Common myeloid progenitor, CD34-positive (primary cell): ENCODE data around the gene UBL3.

ENCODE experiments used
- CTCF ChIA-PET: fragments of 350-600 bp; sonication (Branson Sonifier 250); formaldehyde crosslinking; loops from one replicate; lab custom pipeline; 2021; ENCODE audit warnings: antibody characterized with exemption; lab: Charles Lee
- POLR2A ChIA-PET: fragments of 350-600 bp; sonication (Branson Sonifier 250); formaldehyde crosslinking; loops from one replicate; lab custom pipeline; 2021; ENCODE audit warnings: antibody characterized with exemption; lab: Charles Lee
- DNase-seq, 3 donors: peaks; one replicate each; pipeline versions ENCODE4 v3.0.0 to v3.0.0-alpha.2; 2013
- H3K27ac ChIP-seq, 2 experiments: 1 replicate in 1 of 2; 2 replicates in 1 of 2; pipeline ENCODE4 v1.7.0; 2013; ENCODE audit warnings: inconsistent platforms in 2 of 2, low read length in 2 of 2, mild to moderate bottlenecking in 2 of 2, low read depth in 1 of 2, moderate library complexity in 1 of 2; ENCODE audit not compliant: severe bottlenecking in 2 of 2, insufficient read depth in 1 of 2, poor library complexity in 1 of 2
- H3K27me3 ChIP-seq, 5 experiments: replicated peaks in 2 of 5; 1 replicate in 3 of 5; 2 replicates in 2 of 5; pipeline versions ENCODE4 v1.6.1 to v1.7.0; 2013; ENCODE audit warnings: low read length in 4 of 5, mild to moderate bottlenecking in 2 of 5, moderate library complexity in 2 of 5, inconsistent platforms in 1 of 5; ENCODE audit not compliant: insufficient read depth in 5 of 5, control insufficient read depth in 4 of 5
- H3K36me3 ChIP-seq, 4 experiments: 1 replicate in 2 of 4; 2 replicates in 2 of 4; pipeline versions ENCODE4 v1.6.1 to v1.7.0; 2013; ENCODE audit warnings: low read length in 3 of 4, control low read depth in 1 of 4, mild to moderate bottlenecking in 1 of 4; ENCODE audit not compliant: control insufficient read depth in 4 of 4, insufficient read depth in 4 of 4
- H3K4me1 ChIP-seq, 4 experiments: 1 replicate in 3 of 4; 2 replicates in 1 of 4; pipeline versions ENCODE4 v1.6.1 to v1.7.1; 2013; ENCODE audit warnings: low read length in 3 of 4, mild to moderate bottlenecking in 3 of 4, control low read depth in 1 of 4, inconsistent platforms in 1 of 4, moderate library complexity in 1 of 4; ENCODE audit not compliant: control insufficient read depth in 4 of 4, insufficient read depth in 4 of 4; ENCODE audit errors: control extremely low read depth in 1 of 4
- H3K4me3 ChIP-seq, 7 experiments: 1 replicate in 4 of 7; 2 replicates in 3 of 7; pipeline versions ENCODE4 v1.5.1 to v1.7.0; 2013; ENCODE audit warnings: mild to moderate bottlenecking in 7 of 7, low read length in 6 of 7, moderate library complexity in 6 of 7, inconsistent platforms in 2 of 7, low read depth in 2 of 7, control low read depth in 1 of 7; ENCODE audit not compliant: insufficient read depth in 4 of 7, control insufficient read depth in 1 of 7; ENCODE audit errors: extremely low read depth in 1 of 7
- H3K9me3 ChIP-seq, 5 experiments: 1 replicate in 4 of 5; 2 replicates in 1 of 5; pipeline versions ENCODE4 v1.6.1 to v1.7.1; 2013; ENCODE audit warnings: low read length in 4 of 5, mild to moderate bottlenecking in 2 of 5, inconsistent platforms in 1 of 5, low read depth in 1 of 5, moderate library complexity in 1 of 5; ENCODE audit not compliant: control insufficient read depth in 4 of 5, insufficient read depth in 2 of 5; ENCODE audit errors: control extremely low read depth in 1 of 5
- WGBS: methylation state at CpG from one replicate; pipeline ENCODE4 v1.1.5; 2013; ENCODE audit not compliant: insufficient coverage; 5-methylcytosine and 5-hydroxymethylcytosine counted together

The UBL3 gene

GRCh38 chr13:29858231-29858630, 7.8 kb upstream of the UBL3 start:
- no peak overlapping the region for H3K4me3 ChIP-seq
- H3K36me3 ChIP-seq = no peaks in the 10 kb centered on the region
- H3K27me3 ChIP-seq = no peaks in the 10 kb centered on the region
- H3K4me1 ChIP-seq = peaks cover 0 to 3% (median 0%) of the 10 kb centered on the region in 4 experiments
- ChIA-PET POLR2A (no interaction called here), CTCF (interaction anchor here (1.3 kb wide), 2 partner anchors 11 to 571 kb away, joined by 3 to 4 read pairs; no protein-coding TSS in a partner anchor)
- 89% methylated on average over 1 of the region's 1 CpG for WGBS
- DNase-seq = no peak
- no peaks in the 10 kb centered on the region for H3K9me3 ChIP-seq
- H3K27ac ChIP-seq = no peak overlapping the region

DNA sequence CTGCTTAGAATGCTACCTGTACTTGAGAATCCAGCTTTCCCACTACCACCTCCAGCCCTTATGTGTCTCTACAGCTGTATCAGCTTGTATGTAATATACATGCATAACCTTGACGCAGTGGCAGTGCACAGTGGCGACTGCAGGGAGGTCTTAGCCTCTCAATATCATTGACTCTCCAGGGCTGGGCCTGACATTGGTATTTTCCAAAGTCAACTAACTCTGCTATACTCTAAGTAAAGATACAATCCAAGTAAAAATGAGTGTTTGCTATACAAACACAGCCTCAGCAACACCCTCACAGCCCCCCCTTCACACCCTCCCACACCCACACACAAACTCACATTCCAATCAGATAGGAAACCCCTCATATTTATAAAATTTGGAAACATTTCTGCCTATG, 6.7 kb upstream of the UBL3 start:
- H3K4me3 ChIP-seq = no peak overlapping the region
- no peaks in the 10 kb centered on the region for H3K27me3 ChIP-seq
- no peaks in the 10 kb centered on the region for H3K9me3 ChIP-seq
- no peaks in the 10 kb centered on the region for H3K36me3 ChIP-seq
- no peak overlapping the region for H3K27ac ChIP-seq
- WGBS = no CpG with 5 or more reads among the region's 2 CpGs
- H3K4me1 ChIP-seq = peaks cover 0 to 3% (median 0%) of the 10 kb centered on the region in 4 experiments
- ChIA-PET CTCF (interaction anchor here (0.7 kb wide), 1 partner anchor 41 kb away, joined by 4 read pairs; no protein-coding TSS in a partner anchor), POLR2A (no interaction called here)
- no peak for DNase-seq

GRCh38 chr13:29856426-29856825, 6.0 kb upstream of the UBL3 start:
- no peak for DNase-seq
- no peaks in the 10 kb centered on the region for H3K36me3 ChIP-seq
- no peaks in the 10 kb centered on the region for H3K9me3 ChIP-seq
- WGBS = no CpG with 5 or more reads among the region's 2 CpGs
- peaks cover 0 to 3% (median 0%) of the 10 kb centered on the region in 4 experiments for H3K4me1 ChIP-seq
- ChIA-PET CTCF (interaction anchor here (0.7 kb wide), 1 partner anchor 41 kb away, joined by 4 read pairs; no protein-coding TSS in a partner anchor), POLR2A (no interaction called here)
- H3K27me3 ChIP-seq = no peaks in the 10 kb centered on the region
- H3K4me3 ChIP-seq = no peak overlapping the region
- no peak overlapping the region for H3K27ac ChIP-seq

- CTCF ChIA-PET = no interaction called here
- Histone ChIP-seq H3K36me3 (no peaks in the 10 kb centered on the region), H3K9me3 (no peaks in the 10 kb centered on the region), H3K27ac (no peak overlapping the region), H3K4me3 (no peak overlapping the region), H3K27me3 (no peaks in the 10 kb centered on the region), H3K4me1 (peaks cover 0 to 6% (median 1%) of the 10 kb centered on the region in 4 experiments)
- POLR2A ChIA-PET = no interaction called here
- WGBS = 55% methylated on average over 2 of the region's 4 CpGs
- no peak for DNase-seq
These were observed 5.4 kb upstream of the UBL3 start for GRCh38 chr13:29855784-29856183.

- ChIA-PET POLR2A (no interaction called here), CTCF (no interaction called here)
- Histone ChIP-seq H3K9me3 (no peaks in the 10 kb centered on the region), H3K27me3 (no peaks in the 10 kb centered on the region), H3K27ac (no peak overlapping the region), H3K36me3 (no peaks in the 10 kb centered on the region), H3K4me3 (no peak overlapping the region), H3K4me1 (peaks cover 0 to 7% (median 2%) of the 10 kb centered on the region in 4 experiments)
- 89% methylated on average over 1 of the region's 4 CpGs for WGBS
- DNase-seq = no peak
These were observed 4.6 kb upstream of the UBL3 start for GRCh38 chr13:29855009-29855408.

DNA sequence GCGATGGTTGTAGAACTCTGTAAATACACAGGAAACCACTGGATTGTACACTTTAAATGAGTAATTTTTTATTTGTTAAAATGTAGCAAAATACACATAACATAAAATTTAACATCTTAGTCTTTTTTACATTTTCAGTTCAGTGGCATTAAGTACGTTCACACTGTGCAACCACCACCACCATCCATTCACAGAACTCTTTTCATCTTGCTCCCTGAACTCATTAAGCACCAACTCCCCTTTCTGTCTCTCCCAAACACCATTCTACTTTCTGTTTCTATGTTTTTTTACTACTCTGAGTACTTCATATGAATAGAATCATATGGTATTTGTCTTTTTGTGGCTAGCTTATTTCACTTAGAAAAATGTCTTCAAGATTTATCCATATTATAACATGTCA, 2.7 kb upstream of the UBL3 start:
- WGBS = 75% methylated on average over 1 of the region's 2 CpGs
- Histone ChIP-seq H3K9me3 (no peaks in the 10 kb centered on the region), H3K4me3 (no peak overlapping the region), H3K27ac (no peak overlapping the region), H3K4me1 (peaks cover 0 to 7% (median 4%) of the 10 kb centered on the region in 4 experiments), H3K36me3 (no peaks in the 10 kb centered on the region), H3K27me3 (no peaks in the 10 kb centered on the region)
- DNase-seq = no peak
- POLR2A ChIA-PET = no interaction called here
- CTCF ChIA-PET = interaction anchor here (1.1 kb wide), 1 partner anchor 12 kb away, joined by 3 read pairs; no protein-coding TSS in a partner anchor

DNA sequence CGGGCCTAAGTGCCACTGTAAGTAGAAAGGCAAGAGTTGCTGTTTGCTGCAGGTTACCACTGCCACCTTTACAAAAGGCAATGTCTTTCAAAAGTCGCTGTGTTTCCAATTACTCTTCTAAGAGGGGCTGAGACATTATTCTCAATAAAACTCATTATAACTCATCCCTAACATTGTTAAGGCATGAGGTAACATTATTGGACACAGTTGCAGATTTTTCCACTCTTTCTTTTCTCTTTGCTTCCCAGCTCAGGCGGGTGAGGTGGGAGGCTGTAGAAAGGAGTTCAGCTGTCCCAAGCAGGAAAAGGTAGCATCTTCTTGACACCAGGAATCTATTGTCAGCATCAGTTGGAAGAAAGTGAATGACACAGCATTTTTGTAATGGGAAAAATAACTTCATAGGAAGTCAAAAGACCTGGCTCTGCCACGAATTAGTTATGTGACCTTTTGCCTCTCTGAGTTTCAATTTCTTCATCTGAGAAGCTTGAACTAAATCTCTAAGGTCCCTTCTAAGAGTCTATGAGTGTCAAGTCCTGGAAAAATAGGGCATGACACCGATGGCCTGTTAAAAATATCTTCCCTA, 2.1 kb upstream of the UBL3 start:
- POLR2A ChIA-PET = no interaction called here
- CTCF ChIA-PET = interaction anchor here (0.5 to 1.1 kb wide), 2 partner anchors 13 to 275 kb away, joined by 3 read pairs; no protein-coding TSS in a partner anchor
- Histone ChIP-seq H3K4me1 (peaks cover 0 to 11% (median 5%) of the 10 kb centered on the region in 4 experiments), H3K9me3 (no peaks in the 10 kb centered on the region), H3K4me3 (no peak overlapping the region), H3K27ac (no peak overlapping the region), H3K36me3 (no peaks in the 10 kb centered on the region), H3K27me3 (no peaks in the 10 kb centered on the region)
- 52% methylated on average over 4 of the region's 5 CpGs for WGBS
- no peak for DNase-seq
